HepG2 (cell line): Measurements from ENCODE around the gene STPG4. TPM values are rescaled to one million over a fixed set of nuclear protein-coding genes. Genes with fewer than 3 reads are reported as not detected.

Experiments
- AKAP8 ChIP-seq: sonication (generic); formaldehyde crosslinking; IDR thresholded peaks from 2 replicates; pipeline ENCODE4 v1.5.1; 2020; ENCODE audit warnings: mild to moderate bottlenecking, missing genetic modification reagents
- KDM4B ChIP-seq: sonication (generic); formaldehyde crosslinking; IDR thresholded peaks from 2 replicates; pipeline ENCODE4 v1.4.0; 2020; ENCODE audit warnings: missing genetic modification reagents
- KMT2B ChIP-seq: IDR thresholded peaks from 2 replicates; pipeline ENCODE4 v1.6.1; 2016; ENCODE audit warnings: missing genetic modification reagents, missing compliant biosample characterization
- MLX ChIP-seq: IDR thresholded peaks from 2 replicates; pipeline ENCODE4 v1.6.1; 2016
- MTF1 ChIP-seq: sonication (generic); formaldehyde crosslinking; IDR thresholded peaks from 2 replicates; pipeline ENCODE4 v1.5.0; 2020; ENCODE audit warnings: missing genetic modification reagents
- REXO4 ChIP-seq: sonication (generic); formaldehyde crosslinking; IDR thresholded peaks from 2 replicates; pipeline ENCODE4 v1.8.0; 2022; ENCODE audit warnings: missing genetic modification reagents, mild to moderate bottlenecking, borderline replicate concordance
- SNAPC4 ChIP-seq: sonication (generic); formaldehyde crosslinking; IDR thresholded peaks from 2 replicates; pipeline ENCODE4 v1.4.0; 2020; ENCODE audit warnings: mild to moderate bottlenecking, missing genetic modification reagents
- SNRNP70 ChIP-seq: fragments of 200-400 bp; formaldehyde crosslinking; IDR thresholded peaks from 2 replicates; pipeline ENCODE4 v1.6.1; 2017; ENCODE audit warnings: mild to moderate bottlenecking, low read depth, low read length, moderate library complexity
- TFDP2 ChIP-seq: sonication (generic); formaldehyde crosslinking; IDR thresholded peaks from 2 replicates; pipeline ENCODE4 v1.4.0; 2020; ENCODE audit warnings: missing genetic modification reagents
- THAP11 ChIP-seq: IDR thresholded peaks from 2 replicates; pipeline ENCODE4 v1.6.1; 2016; ENCODE audit warnings: missing biosample characterization, missing genetic modification reagents
- ZFP1 ChIP-seq: IDR thresholded peaks from 2 replicates; pipeline ENCODE4 v1.6.1; 2016
- ZNF224 ChIP-seq: sonication (generic); formaldehyde crosslinking; IDR thresholded peaks from 2 replicates; pipeline ENCODE4 v1.5.0; 2020; ENCODE audit warnings: mild to moderate bottlenecking, missing genetic modification reagents
- ZNF34 ChIP-seq: sonication (generic); formaldehyde crosslinking; IDR thresholded peaks from 2 replicates; pipeline ENCODE4 v1.4.0; 2020; ENCODE audit warnings: mild to moderate bottlenecking, missing genetic modification reagents, borderline replicate concordance
- ZNF550 ChIP-seq: sonication (generic); formaldehyde crosslinking; IDR thresholded peaks from 2 replicates; pipeline ENCODE4 v1.4.0; 2020; ENCODE audit warnings: mild to moderate bottlenecking, missing genetic modification reagents, borderline replicate concordance
- polyA plus RNA-seq, 8 experiments: library from polyadenylated mRNA; depleted of rRNA in 3 of 8; stranded (reverse) in 7 of 8; unstranded in 1 of 8; fragments of >200 nt; fragmentation: Illumina TruSeq in 4 of 8; extraction: Trizol in 4 of 8; gene quantifications; 2 replicates each; pipeline versions ENCODE4 v1.2.1 to v1.2.3, GENCODE V29; 2011 to 2016; ENCODE audit warnings: low read depth in 4 of 8, missing spikeins in 1 of 8, mixed read lengths in 1 of 8; ENCODE audit not compliant: insufficient read depth in 1 of 8
- total RNA-seq, 5 experiments: library from RNA; depleted of rRNA; stranded (reverse); fragments of >200 nt; fragmentation: Illumina TruSeq; extraction: Trizol; gene quantifications; 2 replicates each; pipeline ENCODE4 v1.2.3, GENCODE V29; 2016; ENCODE audit warnings: low read depth in 1 of 5
- TF ChIP-seq, protein P1 (sequence below): sonication (generic); formaldehyde crosslinking; IDR thresholded peaks from 2 replicates; pipeline ENCODE4 v1.4.0; 2020; ENCODE audit warnings: missing genetic modification reagents, borderline replicate concordance
- TF ChIP-seq, protein P2 (sequence below): conservative IDR thresholded peaks from 2 replicates; pipeline ENCODE4 v1.6.1; 2018; ENCODE audit warnings: missing genetic modification reagents

The STPG4 gene
- total and polyA plus RNA-seq, 2 of the 13 experiments (the other 11 are each of a cell fraction or from before 2014, with no cell fraction given), result 0.11 to 0.15 TPM

- TF ChIP-seq SNAPC4 (no peak), MLX (no peak), TFDP2 (no peak), ZNF224 (no peak), KDM4B (CRISPR knock-in tag) (no peak), ZNF550 (CRISPR knock-in tag) (no peak), ZNF34 (CRISPR knock-in tag) (no peak), SNRNP70 (no peak), THAP11 (CRISPR knock-in tag) (no peak), ZFP1 (CRISPR knock-in tag) (no peak), MTF1 (CRISPR knock-in tag) (no peak), AKAP8 (CRISPR knock-in tag) (0 out of 2 replicates have a peak, but pooled peaks have one; percentile 34), KMT2B (CRISPR knock-in tag) (no peak), REXO4 (CRISPR knock-in tag) (peak; percentile 47; the same call in 1 of the 2 replicates)
- TF ChIP-seq, protein P1, sequence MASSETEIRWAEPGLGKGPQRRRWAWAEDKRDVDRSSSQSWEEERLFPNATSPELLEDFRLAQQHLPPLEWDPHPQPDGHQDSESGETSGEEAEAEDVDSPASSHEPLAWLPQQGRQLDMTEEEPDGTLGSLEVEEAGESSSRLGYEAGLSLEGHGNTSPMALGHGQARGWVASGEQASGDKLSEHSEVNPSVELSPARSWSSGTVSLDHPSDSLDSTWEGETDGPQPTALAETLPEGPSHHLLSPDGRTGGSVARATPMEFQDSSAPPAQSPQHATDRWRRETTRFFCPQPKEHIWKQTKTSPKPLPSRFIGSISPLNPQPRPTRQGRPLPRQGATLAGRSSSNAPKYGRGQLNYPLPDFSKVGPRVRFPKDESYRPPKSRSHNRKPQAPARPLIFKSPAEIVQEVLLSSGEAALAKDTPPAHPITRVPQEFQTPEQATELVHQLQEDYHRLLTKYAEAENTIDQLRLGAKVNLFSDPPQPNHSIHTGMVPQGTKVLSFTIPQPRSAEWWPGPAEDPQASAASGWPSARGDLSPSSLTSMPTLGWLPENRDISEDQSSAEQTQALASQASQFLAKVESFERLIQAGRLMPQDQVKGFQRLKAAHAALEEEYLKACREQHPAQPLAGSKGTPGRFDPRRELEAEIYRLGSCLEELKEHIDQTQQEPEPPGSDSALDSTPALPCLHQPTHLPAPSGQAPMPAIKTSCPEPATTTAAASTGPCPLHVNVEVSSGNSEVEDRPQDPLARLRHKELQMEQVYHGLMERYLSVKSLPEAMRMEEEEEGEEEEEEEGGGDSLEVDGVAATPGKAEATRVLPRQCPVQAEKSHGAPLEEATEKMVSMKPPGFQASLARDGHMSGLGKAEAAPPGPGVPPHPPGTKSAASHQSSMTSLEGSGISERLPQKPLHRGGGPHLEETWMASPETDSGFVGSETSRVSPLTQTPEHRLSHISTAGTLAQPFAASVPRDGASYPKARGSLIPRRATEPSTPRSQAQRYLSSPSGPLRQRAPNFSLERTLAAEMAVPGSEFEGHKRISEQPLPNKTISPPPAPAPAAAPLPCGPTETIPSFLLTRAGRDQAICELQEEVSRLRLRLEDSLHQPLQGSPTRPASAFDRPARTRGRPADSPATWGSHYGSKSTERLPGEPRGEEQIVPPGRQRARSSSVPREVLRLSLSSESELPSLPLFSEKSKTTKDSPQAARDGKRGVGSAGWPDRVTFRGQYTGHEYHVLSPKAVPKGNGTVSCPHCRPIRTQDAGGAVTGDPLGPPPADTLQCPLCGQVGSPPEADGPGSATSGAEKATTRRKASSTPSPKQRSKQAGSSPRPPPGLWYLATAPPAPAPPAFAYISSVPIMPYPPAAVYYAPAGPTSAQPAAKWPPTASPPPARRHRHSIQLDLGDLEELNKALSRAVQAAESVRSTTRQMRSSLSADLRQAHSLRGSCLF (CRISPR knock-in tag), result no peak
- TF ChIP-seq, protein P2, sequence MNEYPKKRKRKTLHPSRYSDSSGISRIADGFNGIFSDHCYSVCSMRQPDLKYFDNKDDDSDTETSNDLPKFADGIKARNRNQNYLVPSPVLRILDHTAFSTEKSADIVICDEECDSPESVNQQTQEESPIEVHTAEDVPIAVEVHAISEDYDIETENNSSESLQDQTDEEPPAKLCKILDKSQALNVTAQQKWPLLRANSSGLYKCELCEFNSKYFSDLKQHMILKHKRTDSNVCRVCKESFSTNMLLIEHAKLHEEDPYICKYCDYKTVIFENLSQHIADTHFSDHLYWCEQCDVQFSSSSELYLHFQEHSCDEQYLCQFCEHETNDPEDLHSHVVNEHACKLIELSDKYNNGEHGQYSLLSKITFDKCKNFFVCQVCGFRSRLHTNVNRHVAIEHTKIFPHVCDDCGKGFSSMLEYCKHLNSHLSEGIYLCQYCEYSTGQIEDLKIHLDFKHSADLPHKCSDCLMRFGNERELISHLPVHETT, result no peak
These were observed 96.8 kb downstream of the STPG4 start (continued) for GRCh38 chr2:47058003-47058931.
